Mesenchymal stem cell (in vitro differentiated cells and primary cell): ENCODE results near the gene RRP9.
A peak's percentile ranks its signal among the peaks of the same experiment; 100 is the strongest.

Experiments used
- DNase-seq: peaks from one replicate; pipeline ENCODE4 v3.0.0-alpha.2; 2013
- H2AFZ ChIP-seq: one replicate; pipeline ENCODE4 v1.6.1; 2013; ENCODE audit warnings: low read depth, mild to moderate bottlenecking, control low read depth, inconsistent platforms, low read length, moderate library complexity
- H2AK5ac ChIP-seq: 2 replicates; pipeline ENCODE4 v1.6.1; 2013; ENCODE audit warnings: low read length, moderate library complexity, mild to moderate bottlenecking, inconsistent platforms; ENCODE audit not compliant: severe bottlenecking
- H2BK120ac ChIP-seq: one replicate; pipeline ENCODE4 v1.6.1; 2013; ENCODE audit warnings: low read depth, mild to moderate bottlenecking, inconsistent platforms, low read length, moderate library complexity
- H2BK12ac ChIP-seq, 2 experiments: one replicate each; pipeline ENCODE4 v1.6.1; 2013; ENCODE audit warnings: inconsistent platforms in 2 of 2, low read length in 2 of 2, mild to moderate bottlenecking in 2 of 2, moderate library complexity in 2 of 2, control low read depth in 1 of 2
- H2BK15ac ChIP-seq: one replicate; pipeline ENCODE4 v1.6.1; 2013; ENCODE audit warnings: mild to moderate bottlenecking, low read depth, inconsistent platforms; ENCODE audit not compliant: poor library complexity, severe bottlenecking
- H2BK5ac ChIP-seq: 2 replicates; pipeline ENCODE4 v1.6.1; 2013; ENCODE audit warnings: low read depth, mild to moderate bottlenecking, low read length, control low read depth, inconsistent platforms; ENCODE audit not compliant: poor library complexity, severe bottlenecking
- H3K14ac ChIP-seq, 2 experiments: one replicate each; pipeline ENCODE4 v1.6.1; 2013; ENCODE audit warnings: inconsistent platforms in 2 of 2, low read length in 2 of 2, control low read depth in 1 of 2, mild to moderate bottlenecking in 1 of 2, moderate library complexity in 1 of 2
- H3K18ac ChIP-seq, 2 experiments: one replicate each; pipeline ENCODE4 v1.6.1; 2013; ENCODE audit warnings: inconsistent platforms in 2 of 2, low read length in 2 of 2, control low read depth in 1 of 2, low read depth in 1 of 2, mild to moderate bottlenecking in 1 of 2
- H3K23ac ChIP-seq, 2 experiments: one replicate each; pipeline ENCODE4 v1.6.1; 2013; ENCODE audit warnings: inconsistent platforms in 2 of 2, low read length in 2 of 2, mild to moderate bottlenecking in 2 of 2, moderate library complexity in 2 of 2, control low read depth in 1 of 2
- H3K27ac ChIP-seq: 2 replicates; pipeline ENCODE4 v1.5.1; 2013; ENCODE audit warnings: mild to moderate bottlenecking, moderate library complexity, low read length, control low read depth, inconsistent platforms; ENCODE audit not compliant: poor library complexity, severe bottlenecking
- H3K27me3 ChIP-seq, 2 experiments: 2 replicates each; pipeline versions ENCODE4 v1.6.1 to v1.7.0; 2013; ENCODE audit warnings: low read length in 2 of 2, mild to moderate bottlenecking in 2 of 2, moderate library complexity in 2 of 2, control low read depth in 1 of 2, inconsistent platforms in 1 of 2; ENCODE audit not compliant: control insufficient read depth in 1 of 2, insufficient read depth in 1 of 2
- H3K36me3 ChIP-seq, 2 experiments: 2 replicates each; pipeline versions ENCODE4 v1.6.1 to v1.7.0; 2013; ENCODE audit warnings: low read length in 2 of 2, control low read depth in 1 of 2, inconsistent platforms in 1 of 2, low read depth in 1 of 2, mild to moderate bottlenecking in 1 of 2; ENCODE audit not compliant: insufficient read depth in 2 of 2, control insufficient read depth in 1 of 2
- H3K4ac ChIP-seq, 2 experiments: one replicate each; pipeline ENCODE4 v1.6.1; 2013; ENCODE audit warnings: inconsistent platforms in 2 of 2, low read length in 2 of 2, mild to moderate bottlenecking in 2 of 2, moderate library complexity in 2 of 2, control low read depth in 1 of 2, low read depth in 1 of 2
- H3K4me1 ChIP-seq: 2 replicates; pipeline ENCODE4 v1.6.1; 2013; ENCODE audit warnings: low read depth, low read length, control low read depth; ENCODE audit not compliant: control insufficient read depth, insufficient read depth
- H3K4me2 ChIP-seq: 2 replicates; pipeline ENCODE4 v1.6.1; 2013; ENCODE audit warnings: low read length, mild to moderate bottlenecking, inconsistent platforms; ENCODE audit not compliant: poor library complexity, severe bottlenecking
- H3K4me3 ChIP-seq, 2 experiments: 2 replicates each; pipeline versions ENCODE4 v1.5.1 to v1.7.0; 2013; ENCODE audit warnings: low read length in 2 of 2, mild to moderate bottlenecking in 2 of 2, control low read depth in 1 of 2, low read depth in 1 of 2; ENCODE audit not compliant: insufficient read depth in 1 of 2
- H3K79me1 ChIP-seq: replicated peaks from 2 replicates; pipeline ENCODE4 v1.6.1; 2013; ENCODE audit warnings: mild to moderate bottlenecking, control low read depth, low read length, inconsistent platforms; ENCODE audit not compliant: poor library complexity, severe bottlenecking
- H3K9ac ChIP-seq: 2 replicates; pipeline ENCODE4 v1.7.0; 2013; ENCODE audit warnings: mild to moderate bottlenecking, low read length, moderate library complexity
- H3K9me3 ChIP-seq: 2 replicates; pipeline ENCODE4 v1.7.0; 2013; ENCODE audit warnings: mild to moderate bottlenecking, low read length; ENCODE audit not compliant: control insufficient read depth
- H4K8ac ChIP-seq: one replicate; pipeline ENCODE4 v1.6.1; 2013; ENCODE audit warnings: inconsistent platforms, mild to moderate bottlenecking, low read length, moderate library complexity
- H4K91ac ChIP-seq: one replicate; pipeline ENCODE4 v1.6.1; 2013; ENCODE audit warnings: mild to moderate bottlenecking, low read length, inconsistent platforms
- WGBS: methylation state at CpG from one replicate; pipeline ENCODE4 v1.1.7; 2013; ENCODE audit warnings: mixed read lengths; 5-methylcytosine and 5-hydroxymethylcytosine counted together

RRP9 gene

DNA sequence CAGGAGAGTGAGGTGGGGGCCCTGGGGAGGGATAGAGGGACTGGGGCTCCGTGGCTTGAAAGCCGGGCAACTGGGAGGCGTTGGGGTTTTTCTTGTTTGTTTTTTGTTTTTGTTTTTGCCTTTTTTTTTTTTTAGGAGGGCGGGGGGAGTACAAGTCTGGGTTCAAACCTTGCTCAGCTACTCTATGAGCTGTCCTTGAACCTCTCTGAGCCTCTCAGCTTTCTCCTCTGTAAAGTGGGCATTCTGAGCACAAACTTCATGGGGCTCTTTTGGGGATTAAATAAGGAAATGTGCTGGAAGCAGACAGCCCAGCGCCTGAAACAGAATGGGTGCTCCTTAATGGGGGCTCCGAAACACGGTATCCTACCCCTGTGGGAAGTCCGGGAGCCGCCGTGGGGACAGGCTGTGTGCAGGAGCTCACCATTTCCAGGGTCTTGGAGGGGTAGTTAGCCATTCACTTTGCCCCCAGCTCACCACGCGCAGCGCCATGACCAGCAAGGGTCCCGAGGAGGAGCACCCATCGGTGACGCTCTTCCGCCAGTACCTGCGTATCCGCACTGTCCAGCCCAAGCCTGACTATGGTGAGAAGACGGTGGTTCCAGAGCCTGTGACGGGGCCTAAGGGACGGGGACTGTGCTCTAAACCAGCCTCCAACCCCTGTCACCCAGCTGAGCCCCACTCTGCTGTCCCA is 42.0 kb upstream of the RRP9 start:
- peak overlapping the region; percentile 82 for H4K8ac ChIP-seq
- WGBS = 91% methylated on average over 18 of the region's 22 CpGs
- DNase-seq = no peak

DNA sequence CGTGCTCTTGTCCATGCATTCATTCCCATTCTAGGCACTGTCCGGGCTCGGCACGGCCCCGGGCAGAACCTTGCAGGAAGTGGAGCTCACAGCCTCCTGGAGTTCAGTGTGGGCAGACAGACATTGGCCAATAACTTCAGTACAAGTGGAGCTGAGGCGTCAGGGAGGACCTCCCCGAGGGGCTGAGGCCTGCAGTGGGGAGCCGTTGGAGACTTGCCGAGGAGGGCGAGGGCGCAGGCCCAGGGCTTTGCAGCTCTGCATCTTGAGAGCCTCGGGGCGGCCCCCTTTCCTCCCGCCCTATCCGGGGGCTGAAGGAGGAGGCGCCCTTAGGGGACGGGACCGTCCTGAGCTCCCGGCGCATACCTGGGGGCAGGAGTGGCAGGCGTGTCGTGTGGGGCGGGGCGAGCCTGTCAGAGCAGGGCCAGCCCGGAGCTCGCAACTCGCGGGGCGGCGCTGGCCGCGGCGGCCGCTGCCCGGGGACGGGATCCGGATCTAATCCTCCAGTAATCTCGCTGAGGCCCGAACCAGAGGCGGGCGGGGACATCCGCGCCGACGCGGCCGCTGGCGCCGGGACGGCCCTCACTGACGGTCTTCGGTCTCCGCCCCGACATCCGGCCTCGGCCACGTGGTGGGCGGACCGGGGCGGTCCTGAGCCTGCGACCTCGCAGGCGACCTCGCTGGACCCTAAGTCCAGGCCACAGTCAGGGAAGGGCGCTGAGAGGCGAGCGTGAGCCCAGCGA is 41.3 kb upstream of the RRP9 start, which contains the start of gene ACY1:
Gene ACY1 (plus strand): TSS at position 698 of the 740 bp plus-strand sequence. CDS start 530 bp downstream, outside the sequence.
- Histone ChIP-seq H3K23ac (peak within 1 kb of the TSS in 1 of 2 experiments; percentile 20), H2BK5ac (no peak within 1 kb of the TSS), H3K79me1 (peaks cover 12% of the 10 kb centered on the region), H3K36me3 (peaks cover 0 to 22% of the 10 kb centered on the region in 2 experiments), H2AFZ (peak within 1 kb of the TSS; percentile 54), H3K4me1 (peaks cover 17% of the 10 kb centered on the region), H4K8ac (peak within 1 kb of the TSS; percentile 94), H3K9me3 (no peaks in the 10 kb centered on the region), H3K9ac (peak within 1 kb of the TSS; percentile 92), H3K18ac (peak within 1 kb of the TSS; percentile 94 to 96), H3K4ac (peak within 1 kb of the TSS; percentile 18 to 77), H2AK5ac (peak within 1 kb of the TSS; percentile 79), H2BK120ac (peak within 1 kb of the TSS; percentile 92), H2BK12ac (peak within 1 kb of the TSS; percentile 86 to 98), H3K14ac (peak within 1 kb of the TSS; percentile 19 to 97), H3K27me3 (no peaks in the 10 kb centered on the region), H3K27ac (peak within 1 kb of the TSS; percentile 93), H3K4me2 (peak within 1 kb of the TSS; percentile 64), H2BK15ac (peak within 1 kb of the TSS; percentile 91), H4K91ac (peak within 1 kb of the TSS; percentile 92), H3K4me3 (peak within 1 kb of the TSS; percentile 59 to 95)
- DNase-seq = peak; percentile 95
- WGBS = under 1% methylated on average over 52 of the region's 68 CpGs

More for the DNA sequence above, 42.0 kb upstream of the RRP9 start:
- Histone ChIP-seq H3K27ac (peak overlapping the region; percentile 93), H3K9ac (peak overlapping the region; percentile 92), H2AFZ (no peak overlapping the region), H2BK5ac (no peak overlapping the region), H4K91ac (peak overlapping the region; percentile 63), H2BK120ac (peak overlapping the region; percentile 92), H3K79me1 (peaks cover 12% of the 10 kb centered on the region), H3K9me3 (no peaks in the 10 kb centered on the region), H3K27me3 (no peaks in the 10 kb centered on the region), H3K36me3 (peaks cover 0 to 23% of the 10 kb centered on the region in 2 experiments), H3K14ac (peak overlapping the region; percentile 19 to 83), H3K4me3 (peak overlapping the region; percentile 59 to 95), H2BK15ac (peak overlapping the region; percentile 63), H3K4me2 (peak overlapping the region; percentile 64), H3K4me1 (peaks cover 18% of the 10 kb centered on the region), H2AK5ac (peak overlapping the region; percentile 79), H3K18ac (peak overlapping the region; percentile 3 to 62), H3K23ac (no peak overlapping the region), H2BK12ac (peak overlapping the region; percentile 9 to 98), H3K4ac (peak overlapping the region; percentile 18 to 34)

DNA sequence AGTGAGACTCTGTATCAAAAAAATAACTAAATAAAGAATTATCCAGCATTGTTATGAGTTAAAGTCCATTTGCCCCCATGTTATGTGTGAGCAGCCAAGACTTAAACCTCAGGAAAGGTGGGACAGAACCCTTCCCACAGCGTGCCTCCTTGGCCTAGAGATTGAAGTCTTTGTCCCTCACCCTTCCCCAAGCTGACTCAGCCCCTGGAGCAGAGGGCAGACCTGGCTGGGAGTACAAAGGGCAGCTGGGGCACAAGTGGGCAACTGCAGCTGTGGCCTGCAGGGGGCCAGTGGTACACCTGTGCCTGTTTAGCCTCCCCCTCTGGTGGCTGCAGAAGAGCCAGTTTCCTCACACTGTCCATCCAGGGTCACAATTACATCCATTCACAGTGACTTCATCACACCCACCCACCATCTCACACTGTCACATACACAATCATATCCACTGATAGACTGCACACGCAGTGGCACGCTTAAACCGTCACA is 40.7 kb upstream of the RRP9 start:
- no peak overlapping the region for H2AK5ac ChIP-seq
- no peak overlapping the region for H2BK5ac ChIP-seq
- peak overlapping the region; percentile 83 for H4K91ac ChIP-seq
- peak overlapping the region; percentile 92 for H3K9ac ChIP-seq
- 6% methylated on average over 4 of the region's 4 CpGs for WGBS
- peak overlapping the region; percentile 16 to 77 for H3K4ac ChIP-seq
- DNase-seq = no peak
- H3K4me1 ChIP-seq = peaks cover 17% of the 10 kb centered on the region
- peak overlapping the region in 1 of 2 experiments; percentile 20 for H3K23ac ChIP-seq
- no peak overlapping the region for H2BK120ac ChIP-seq
- peak overlapping the region; percentile 64 for H3K4me2 ChIP-seq
- no peaks in the 10 kb centered on the region for H3K9me3 ChIP-seq
- H2AFZ ChIP-seq = peak overlapping the region; percentile 54
- H3K14ac ChIP-seq = peak overlapping the region in 1 of 2 experiments; percentile 97
- H4K8ac ChIP-seq = peak overlapping the region; percentile 94
- H3K36me3 ChIP-seq = peaks cover 0 to 22% of the 10 kb centered on the region in 2 experiments
- no peaks in the 10 kb centered on the region for H3K27me3 ChIP-seq
- peak overlapping the region; percentile 59 to 95 for H3K4me3 ChIP-seq
- H2BK12ac ChIP-seq = peak overlapping the region; percentile 82 to 86
- H3K18ac ChIP-seq = peak overlapping the region; percentile 94 to 96
- H3K79me1 ChIP-seq = peaks cover 12% of the 10 kb centered on the region
- peak overlapping the region; percentile 75 for H3K27ac ChIP-seq
- no peak overlapping the region for H2BK15ac ChIP-seq

DNA sequence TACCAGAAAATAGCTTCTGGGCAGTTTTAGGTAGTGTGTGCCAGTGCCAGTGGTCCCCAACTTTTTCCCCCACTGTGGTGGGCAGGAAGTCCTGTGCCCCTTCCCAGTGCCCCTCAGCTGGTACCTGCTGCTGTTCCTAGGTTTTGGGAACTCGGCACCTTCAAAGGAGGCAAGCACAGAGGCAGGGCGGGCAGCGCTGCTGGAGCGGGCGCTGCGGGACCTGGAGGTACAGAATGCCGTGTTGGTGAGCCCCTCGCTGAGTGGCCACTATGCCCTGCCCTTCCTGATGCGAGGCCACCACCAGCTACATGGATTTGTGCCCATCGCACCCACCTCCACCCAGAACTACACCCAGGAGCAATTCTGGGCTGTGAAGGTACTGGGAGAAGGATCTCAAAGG is 38.5 kb upstream of the RRP9 start:
- no peaks in the 10 kb centered on the region for H3K27me3 ChIP-seq
- H3K4me1 ChIP-seq = peaks cover 25% of the 10 kb centered on the region
- no peak overlapping the region for H4K8ac ChIP-seq
- 97% methylated on average over 8 of the region's 10 CpGs for WGBS
- no peak overlapping the region for H2BK15ac ChIP-seq
- no peak overlapping the region for H3K4me2 ChIP-seq
- H2BK120ac ChIP-seq = no peak overlapping the region
- H2BK12ac ChIP-seq = no peak overlapping the region
- H2AFZ ChIP-seq = no peak overlapping the region
- no peak overlapping the region for H3K9ac ChIP-seq
- no peak overlapping the region for H3K4ac ChIP-seq
- no peak for DNase-seq
- H3K79me1 ChIP-seq = peaks cover 12% of the 10 kb centered on the region
- H3K9me3 ChIP-seq = no peaks in the 10 kb centered on the region
- H3K14ac ChIP-seq = no peak overlapping the region
- H2AK5ac ChIP-seq = no peak overlapping the region
- H3K36me3 ChIP-seq = peaks cover 0 to 12% of the 10 kb centered on the region in 2 experiments
- peak overlapping the region; percentile 8 for H4K91ac ChIP-seq
- no peak overlapping the region for H3K27ac ChIP-seq
- no peak overlapping the region for H3K18ac ChIP-seq
- no peak overlapping the region for H2BK5ac ChIP-seq
- no peak overlapping the region for H3K23ac ChIP-seq
- no peak overlapping the region for H3K4me3 ChIP-seq
